Urothelium cell line (cell line): ENCODE data around the gene CAMTA1.

Experiments
- DNase-seq: peaks from one replicate; pipeline ENCODE4 v3.0.0; 2011; ENCODE audit warnings: low spot score, mixed read lengths
- FAIRE-seq: peaks from 2 replicates; lab custom pipeline; 2011; peaks lifted over from hg19 to GRCh38; lab: Jason Lieb, UNC

Gene CAMTA1

GRCh38 chr1:7289694-7290093 lies 504.4 kb downstream of the CAMTA1 start:
- FAIRE-seq, result no peak
- no peak for DNase-seq

- FAIRE-seq (no peak), DNase-seq (no peak)
Measured at GRCh38 chr1:7290971-7291970, 506.0 kb downstream of the CAMTA1 start.

GRCh38 chr1:7292036-7292681 lies 506.9 kb downstream of the CAMTA1 start:
- DNase-seq (no peak), FAIRE-seq (no peak)

GRCh38 chr1:7292714-7293419 lies 507.6 kb downstream of the CAMTA1 start:
- DNase-seq, result no peak
- no peak for FAIRE-seq

- FAIRE-seq, result no peak
- no peak for DNase-seq
Measured at GRCh38 chr1:7293702-7294629, 508.7 kb downstream of the CAMTA1 start.

GRCh38 chr1:7294636-7295035 lies 509.4 kb downstream of the CAMTA1 start:
- FAIRE-seq, result no peak
- no peak for DNase-seq

GRCh38 chr1:7295946-7296345 lies 510.7 kb downstream of the CAMTA1 start:
- no peak for DNase-seq
- no peak for FAIRE-seq

- FAIRE-seq, result no peak
- no peak for DNase-seq
Measured at GRCh38 chr1:7296968-7297367, 511.7 kb downstream of the CAMTA1 start.

GRCh38 chr1:7298145-7298544 lies 512.9 kb downstream of the CAMTA1 start:
- FAIRE-seq (no peak), DNase-seq (no peak)

- FAIRE-seq (no peak), DNase-seq (peak; percentile 13)
Measured at GRCh38 chr1:7298749-7299151, 513.5 kb downstream of the CAMTA1 start.

- FAIRE-seq, result no peak
- DNase-seq, result peak; percentile 75
Measured at GRCh38 chr1:7299329-7299799, 514.1 kb downstream of the CAMTA1 start.

GRCh38 chr1:7299994-7300393 lies 514.7 kb downstream of the CAMTA1 start:
- DNase-seq (peak; percentile 21), FAIRE-seq (no peak)

- DNase-seq (peak; percentile 53), FAIRE-seq (no peak)
Measured at GRCh38 chr1:7300893-7301663, 515.8 kb downstream of the CAMTA1 start.

- no peak for FAIRE-seq
Measured at GRCh38 chr1:7301664-7301981, 516.4 kb downstream of the CAMTA1 start.

GRCh38 chr1:7302126-7302525 lies 516.9 kb downstream of the CAMTA1 start:
- no peak for DNase-seq
- FAIRE-seq, result no peak

More at GRCh38 chr1:7301664-7301981, 516.4 kb downstream of the CAMTA1 start:
- DNase-seq, result no peak

GRCh38 chr1:7302873-7303272 lies 517.6 kb downstream of the CAMTA1 start:
- FAIRE-seq (no peak), DNase-seq (no peak)

- DNase-seq, result no peak
- no peak for FAIRE-seq
Measured at GRCh38 chr1:7303554-7304317, 518.5 kb downstream of the CAMTA1 start.

GRCh38 chr1:7313081-7313546 lies 527.9 kb downstream of the CAMTA1 start:
- no peak for FAIRE-seq

GRCh38 chr1:7313826-7314225 lies 528.6 kb downstream of the CAMTA1 start:
- FAIRE-seq (no peak), DNase-seq (no peak)

More at GRCh38 chr1:7313081-7313546, 527.9 kb downstream of the CAMTA1 start:
- DNase-seq, result no peak
